ENCODE results near the gene LST1.

The LST1 gene

DNA sequence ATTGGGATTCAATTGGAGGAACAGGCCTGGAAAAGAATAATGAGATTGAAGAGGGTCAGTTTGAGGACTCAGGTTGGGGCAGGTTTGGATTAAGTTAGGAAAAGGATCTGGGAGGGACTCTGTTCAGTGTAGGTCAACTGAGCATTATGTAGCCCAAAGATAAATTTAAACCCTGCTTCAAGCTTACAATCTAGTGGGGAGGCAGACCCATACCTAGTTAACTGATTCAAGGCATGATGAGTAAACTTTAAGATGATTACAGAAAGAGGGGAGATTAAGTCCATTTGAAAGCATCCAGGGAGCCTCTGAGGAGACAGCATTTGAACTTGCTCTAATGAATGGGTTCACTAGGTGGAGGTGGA is 25.4 kb upstream of the LST1 start:
- DNase-seq: no peak

DNA sequence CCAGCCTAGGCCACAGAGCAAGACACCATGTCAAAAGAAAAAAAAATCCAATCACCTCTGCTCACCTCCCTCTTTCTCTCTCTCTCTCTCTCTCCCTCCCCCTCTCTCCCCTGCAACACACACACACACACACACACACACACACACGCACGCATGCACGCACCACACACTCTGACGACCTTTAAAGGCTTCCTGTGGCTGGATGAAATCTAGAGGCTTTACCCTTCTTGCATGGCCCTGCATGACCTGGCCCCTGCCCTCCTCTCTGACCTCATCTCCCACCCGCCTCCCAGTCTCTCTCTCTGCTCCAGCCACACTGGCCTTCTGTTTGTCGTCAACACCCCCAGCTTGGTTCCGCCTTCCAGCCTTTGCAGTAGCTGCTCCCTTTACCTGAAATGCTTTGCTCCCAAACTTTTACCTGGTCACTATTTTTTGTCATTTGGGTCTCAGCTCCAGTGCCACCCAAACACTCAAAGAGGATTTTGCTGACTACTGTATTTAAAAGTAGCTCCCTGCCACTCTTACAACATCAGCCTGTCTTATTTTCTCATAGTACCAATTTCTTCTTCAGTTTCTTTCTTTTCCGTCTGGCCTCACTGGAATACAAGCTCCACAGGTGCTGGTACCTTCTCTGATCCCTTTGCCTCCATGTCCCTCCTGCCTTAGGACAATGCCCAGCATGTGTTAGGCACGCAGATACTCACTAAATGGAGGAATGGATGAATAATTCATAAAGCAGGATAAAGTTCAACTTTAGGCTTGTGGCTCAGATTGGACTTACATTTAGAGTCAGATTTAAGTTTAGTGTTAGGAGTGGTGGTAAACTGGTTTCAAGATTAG is 18.3 kb upstream of the LST1 start:
- DNase-seq: peak; percentile 56

DNA sequence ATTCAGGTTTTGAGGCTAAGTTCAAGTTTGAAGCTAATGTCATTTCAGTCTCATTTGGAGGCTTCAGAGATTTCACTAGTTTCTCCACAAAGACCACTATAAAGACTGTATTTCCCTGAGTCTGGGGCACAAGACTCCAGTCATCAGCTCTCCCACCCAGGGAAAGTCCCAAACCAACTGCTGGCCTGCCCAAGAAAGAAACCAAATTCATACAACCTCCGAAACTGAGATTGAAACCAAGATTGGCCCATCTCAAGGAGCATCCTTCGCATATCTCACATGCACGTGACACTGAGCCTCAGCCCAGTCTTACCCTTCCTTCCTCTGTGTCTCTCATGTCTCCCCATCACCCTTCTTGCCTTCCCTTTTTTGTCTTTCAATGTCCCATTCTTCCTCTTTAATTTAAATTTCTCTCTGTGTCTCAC is 17.5 kb upstream of the LST1 start:
- peak; percentile 66 for DNase-seq

DNA sequence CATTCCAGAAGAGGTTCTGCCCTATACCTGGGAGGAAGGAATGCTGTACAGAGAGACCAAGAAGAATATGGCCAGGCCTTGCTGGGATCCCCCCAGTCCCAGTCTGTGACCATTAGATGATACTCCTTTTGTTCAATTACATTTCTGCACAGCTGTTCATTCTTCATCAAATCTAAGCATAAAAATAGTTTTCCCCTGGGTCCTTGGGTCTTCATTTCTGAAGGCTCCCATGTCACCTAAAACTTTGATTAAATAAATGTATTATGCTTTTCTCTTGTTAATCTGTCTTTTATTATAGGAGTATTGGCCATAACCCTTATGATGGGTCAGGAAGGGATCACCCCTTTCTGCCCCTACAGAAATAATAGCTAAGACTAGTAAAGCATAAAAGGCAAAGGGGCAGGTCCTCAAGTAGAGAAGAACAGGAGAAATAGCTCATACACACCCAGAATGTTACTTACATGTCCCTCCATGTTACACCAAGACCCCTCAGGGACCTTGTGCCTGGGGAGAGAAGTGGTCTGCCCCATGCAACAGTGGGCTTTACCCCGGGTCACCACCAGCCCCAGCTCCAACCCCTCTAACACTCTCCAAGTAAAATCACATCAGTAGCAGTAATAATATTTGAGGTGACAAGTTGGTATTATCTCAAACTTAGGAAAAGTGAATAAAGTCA is 16.1 kb upstream of the LST1 start:
- DNase-seq: no peak

DNA sequence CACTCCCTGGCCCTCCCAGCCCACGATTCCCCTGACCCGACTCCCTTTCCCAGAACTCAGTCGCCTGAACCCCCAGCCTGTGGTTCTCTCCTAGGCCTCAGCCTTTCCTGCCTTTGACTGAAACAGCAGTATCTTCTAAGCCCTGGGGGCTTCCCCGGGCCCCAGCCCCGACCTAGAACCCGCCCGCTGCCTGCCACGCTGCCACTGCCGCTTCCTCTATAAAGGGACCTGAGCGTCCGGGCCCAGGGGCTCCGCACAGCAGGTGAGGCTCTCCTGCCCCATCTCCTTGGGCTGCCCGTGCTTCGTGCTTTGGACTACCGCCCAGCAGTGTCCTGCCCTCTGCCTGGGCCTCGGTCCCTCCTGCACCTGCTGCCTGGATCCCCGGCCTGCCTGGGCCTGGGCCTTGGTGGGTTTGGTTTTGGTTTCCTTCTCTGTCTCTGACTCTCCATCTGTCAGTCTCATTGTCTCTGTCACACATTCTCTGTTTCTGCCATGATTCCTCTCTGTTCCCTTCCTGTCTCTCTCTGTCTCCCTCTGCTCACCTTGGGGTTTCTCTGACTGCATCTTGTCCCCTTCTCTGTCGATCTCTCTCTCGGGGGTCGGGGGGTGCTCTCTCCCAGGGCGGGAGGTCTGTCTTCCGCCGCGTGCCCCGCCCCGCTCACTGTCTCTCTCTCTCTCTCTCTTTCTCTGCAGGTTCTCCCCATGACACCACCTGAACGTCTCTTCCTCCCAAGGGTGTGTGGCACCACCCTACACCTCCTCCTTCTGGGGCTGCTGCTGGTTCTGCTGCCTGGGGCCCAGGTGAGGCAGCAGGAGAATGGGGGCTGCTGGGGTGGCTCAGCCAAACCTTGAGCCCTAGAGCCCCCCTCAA is 13.8 kb upstream of the LST1 start, which contains the start of gene LTA:
Gene LTA (plus strand): TSS at position 249 of the 871 bp plus-strand sequence. CDS start 454 bp downstream, at position 703.
- DNase-seq: peak; percentile 74

DNA sequence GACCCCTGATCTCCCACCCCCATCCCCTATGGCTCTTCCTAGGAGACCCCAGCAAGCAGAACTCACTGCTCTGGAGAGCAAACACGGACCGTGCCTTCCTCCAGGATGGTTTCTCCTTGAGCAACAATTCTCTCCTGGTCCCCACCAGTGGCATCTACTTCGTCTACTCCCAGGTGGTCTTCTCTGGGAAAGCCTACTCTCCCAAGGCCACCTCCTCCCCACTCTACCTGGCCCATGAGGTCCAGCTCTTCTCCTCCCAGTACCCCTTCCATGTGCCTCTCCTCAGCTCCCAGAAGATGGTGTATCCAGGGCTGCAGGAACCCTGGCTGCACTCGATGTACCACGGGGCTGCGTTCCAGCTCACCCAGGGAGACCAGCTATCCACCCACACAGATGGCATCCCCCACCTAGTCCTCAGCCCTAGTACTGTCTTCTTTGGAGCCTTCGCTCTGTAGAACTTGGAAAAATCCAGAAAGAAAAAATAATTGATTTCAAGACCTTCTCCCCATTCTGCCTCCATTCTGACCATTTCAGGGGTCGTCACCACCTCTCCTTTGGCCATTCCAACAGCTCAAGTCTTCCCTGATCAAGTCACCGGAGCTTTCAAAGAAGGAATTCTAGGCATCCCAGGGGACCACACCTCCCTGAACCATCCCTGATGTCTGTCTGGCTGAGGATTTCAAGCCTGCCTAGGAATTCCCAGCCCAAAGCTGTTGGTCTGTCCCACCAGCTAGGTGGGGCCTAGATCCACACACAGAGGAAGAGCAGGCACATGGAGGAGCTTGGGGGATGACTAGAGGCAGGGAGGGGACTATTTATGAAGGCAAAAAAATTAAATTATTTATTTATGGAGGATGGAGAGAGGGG is 12.6 kb upstream of the LST1 start:
- no peak for DNase-seq

DNA sequence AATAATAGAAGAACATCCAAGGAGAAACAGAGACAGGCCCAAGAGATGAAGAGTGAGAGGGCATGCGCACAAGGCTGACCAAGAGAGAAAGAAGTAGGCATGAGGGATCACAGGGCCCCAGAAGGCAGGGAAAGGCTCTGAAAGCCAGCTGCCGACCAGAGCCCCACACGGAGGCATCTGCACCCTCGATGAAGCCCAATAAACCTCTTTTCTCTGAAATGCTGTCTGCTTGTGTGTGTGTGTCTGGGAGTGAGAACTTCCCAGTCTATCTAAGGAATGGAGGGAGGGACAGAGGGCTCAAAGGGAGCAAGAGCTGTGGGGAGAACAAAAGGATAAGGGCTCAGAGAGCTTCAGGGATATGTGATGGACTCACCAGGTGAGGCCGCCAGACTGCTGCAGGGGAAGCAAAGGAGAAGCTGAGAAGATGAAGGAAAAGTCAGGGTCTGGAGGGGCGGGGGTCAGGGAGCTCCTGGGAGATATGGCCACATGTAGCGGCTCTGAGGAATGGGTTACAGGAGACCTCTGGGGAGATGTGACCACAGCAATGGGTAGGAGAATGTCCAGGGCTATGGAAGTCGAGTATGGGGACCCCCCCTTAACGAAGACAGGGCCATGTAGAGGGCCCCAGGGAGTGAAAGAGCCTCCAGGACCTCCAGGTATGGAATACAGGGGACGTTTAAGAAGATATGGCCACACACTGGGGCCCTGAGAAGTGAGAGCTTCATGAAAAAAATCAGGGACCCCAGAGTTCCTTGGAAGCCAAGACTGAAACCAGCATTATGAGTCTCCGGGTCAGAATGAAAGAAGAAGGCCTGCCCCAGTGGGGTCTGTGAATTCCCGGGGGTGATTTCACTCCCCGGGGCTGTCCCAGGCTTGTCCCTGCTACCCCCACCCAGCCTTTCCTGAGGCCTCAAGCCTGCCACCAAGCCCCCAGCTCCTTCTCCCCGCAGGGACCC is 11.7 kb upstream of the LST1 start:
- no peak for DNase-seq

DNA sequence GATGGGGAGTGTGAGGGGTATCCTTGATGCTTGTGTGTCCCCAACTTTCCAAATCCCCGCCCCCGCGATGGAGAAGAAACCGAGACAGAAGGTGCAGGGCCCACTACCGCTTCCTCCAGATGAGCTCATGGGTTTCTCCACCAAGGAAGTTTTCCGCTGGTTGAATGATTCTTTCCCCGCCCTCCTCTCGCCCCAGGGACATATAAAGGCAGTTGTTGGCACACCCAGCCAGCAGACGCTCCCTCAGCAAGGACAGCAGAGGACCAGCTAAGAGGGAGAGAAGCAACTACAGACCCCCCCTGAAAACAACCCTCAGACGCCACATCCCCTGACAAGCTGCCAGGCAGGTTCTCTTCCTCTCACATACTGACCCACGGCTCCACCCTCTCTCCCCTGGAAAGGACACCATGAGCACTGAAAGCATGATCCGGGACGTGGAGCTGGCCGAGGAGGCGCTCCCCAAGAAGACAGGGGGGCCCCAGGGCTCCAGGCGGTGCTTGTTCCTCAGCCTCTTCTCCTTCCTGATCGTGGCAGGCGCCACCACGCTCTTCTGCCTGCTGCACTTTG is 10.7 kb upstream of the LST1 start, which contains the start of gene TNF:
Gene TNF (plus strand): TSS at position 231 of the 567 bp plus-strand sequence. CDS start 177 bp downstream, at position 408.
- DNase-seq: peak; percentile 76

DNA sequence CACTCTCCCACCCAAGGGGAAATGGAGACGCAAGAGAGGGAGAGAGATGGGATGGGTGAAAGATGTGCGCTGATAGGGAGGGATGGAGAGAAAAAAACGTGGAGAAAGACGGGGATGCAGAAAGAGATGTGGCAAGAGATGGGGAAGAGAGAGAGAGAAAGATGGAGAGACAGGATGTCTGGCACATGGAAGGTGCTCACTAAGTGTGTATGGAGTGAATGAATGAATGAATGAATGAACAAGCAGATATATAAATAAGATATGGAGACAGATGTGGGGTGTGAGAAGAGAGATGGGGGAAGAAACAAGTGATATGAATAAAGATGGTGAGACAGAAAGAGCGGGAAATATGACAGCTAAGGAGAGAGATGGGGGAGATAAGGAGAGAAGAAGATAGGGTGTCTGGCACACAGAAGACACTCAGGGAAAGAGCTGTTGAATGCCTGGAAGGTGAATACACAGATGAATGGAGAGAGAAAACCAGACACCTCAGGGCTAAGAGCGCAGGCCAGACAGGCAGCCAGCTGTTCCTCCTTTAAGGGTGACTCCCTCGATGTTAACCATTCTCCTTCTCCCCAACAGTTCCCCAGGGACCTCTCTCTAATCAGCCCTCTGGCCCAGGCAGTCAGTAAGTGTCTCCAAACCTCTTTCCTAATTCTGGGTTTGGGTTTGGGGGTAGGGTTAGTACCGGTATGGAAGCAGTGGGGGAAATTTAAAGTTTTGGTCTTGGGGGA is 10.0 kb upstream of the LST1 start:
- no peak for DNase-seq

DNA sequence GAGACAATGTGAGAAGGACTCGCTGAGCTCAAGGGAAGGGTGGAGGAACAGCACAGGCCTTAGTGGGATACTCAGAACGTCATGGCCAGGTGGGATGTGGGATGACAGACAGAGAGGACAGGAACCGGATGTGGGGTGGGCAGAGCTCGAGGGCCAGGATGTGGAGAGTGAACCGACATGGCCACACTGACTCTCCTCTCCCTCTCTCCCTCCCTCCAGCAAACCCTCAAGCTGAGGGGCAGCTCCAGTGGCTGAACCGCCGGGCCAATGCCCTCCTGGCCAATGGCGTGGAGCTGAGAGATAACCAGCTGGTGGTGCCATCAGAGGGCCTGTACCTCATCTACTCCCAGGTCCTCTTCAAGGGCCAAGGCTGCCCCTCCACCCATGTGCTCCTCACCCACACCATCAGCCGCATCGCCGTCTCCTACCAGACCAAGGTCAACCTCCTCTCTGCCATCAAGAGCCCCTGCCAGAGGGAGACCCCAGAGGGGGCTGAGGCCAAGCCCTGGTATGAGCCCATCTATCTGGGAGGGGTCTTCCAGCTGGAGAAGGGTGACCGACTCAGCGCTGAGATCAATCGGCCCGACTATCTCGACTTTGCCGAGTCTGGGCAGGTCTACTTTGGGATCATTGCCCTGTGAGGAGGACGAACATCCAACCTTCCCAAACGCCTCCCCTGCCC is 9.0 kb upstream of the LST1 start:
- peak; percentile 59 for DNase-seq

DNA sequence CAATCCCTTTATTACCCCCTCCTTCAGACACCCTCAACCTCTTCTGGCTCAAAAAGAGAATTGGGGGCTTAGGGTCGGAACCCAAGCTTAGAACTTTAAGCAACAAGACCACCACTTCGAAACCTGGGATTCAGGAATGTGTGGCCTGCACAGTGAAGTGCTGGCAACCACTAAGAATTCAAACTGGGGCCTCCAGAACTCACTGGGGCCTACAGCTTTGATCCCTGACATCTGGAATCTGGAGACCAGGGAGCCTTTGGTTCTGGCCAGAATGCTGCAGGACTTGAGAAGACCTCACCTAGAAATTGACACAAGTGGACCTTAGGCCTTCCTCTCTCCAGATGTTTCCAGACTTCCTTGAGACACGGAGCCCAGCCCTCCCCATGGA is 8.5 kb upstream of the LST1 start:
- no peak for DNase-seq

DNA sequence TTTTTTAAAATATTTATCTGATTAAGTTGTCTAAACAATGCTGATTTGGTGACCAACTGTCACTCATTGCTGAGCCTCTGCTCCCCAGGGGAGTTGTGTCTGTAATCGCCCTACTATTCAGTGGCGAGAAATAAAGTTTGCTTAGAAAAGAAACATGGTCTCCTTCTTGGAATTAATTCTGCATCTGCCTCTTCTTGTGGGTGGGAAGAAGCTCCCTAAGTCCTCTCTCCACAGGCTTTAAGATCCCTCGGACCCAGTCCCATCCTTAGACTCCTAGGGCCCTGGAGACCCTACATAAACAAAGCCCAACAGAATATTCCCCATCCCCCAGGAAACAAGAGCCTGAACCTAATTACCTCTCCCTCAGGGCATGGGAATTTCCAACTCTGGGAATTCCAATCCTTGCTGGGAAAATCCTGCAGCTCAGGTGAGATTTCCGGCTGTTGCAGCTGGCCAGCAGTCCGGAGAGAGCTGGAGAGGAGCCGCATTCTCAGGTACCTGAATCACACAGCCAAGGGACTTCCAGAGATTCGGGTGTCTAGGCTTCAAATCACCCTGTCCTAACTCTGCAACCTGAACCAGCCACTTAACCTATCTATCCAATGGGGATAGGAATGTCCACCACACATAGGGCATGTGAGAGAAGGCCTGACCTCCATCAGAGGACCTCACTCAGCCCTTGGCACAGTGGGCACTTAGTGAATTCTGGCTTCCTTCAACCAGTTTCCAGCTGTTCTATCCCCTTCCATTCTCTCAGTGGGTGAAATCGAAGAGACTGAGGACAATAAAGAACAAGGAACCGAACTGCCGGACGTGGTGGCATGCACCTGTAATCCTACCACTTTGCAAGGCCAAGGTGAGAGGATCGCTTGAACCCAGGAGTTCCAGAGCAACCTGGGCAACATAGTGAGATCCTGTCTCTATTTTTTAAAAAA is 7.6 kb upstream of the LST1 start:
- no peak for DNase-seq

DNA sequence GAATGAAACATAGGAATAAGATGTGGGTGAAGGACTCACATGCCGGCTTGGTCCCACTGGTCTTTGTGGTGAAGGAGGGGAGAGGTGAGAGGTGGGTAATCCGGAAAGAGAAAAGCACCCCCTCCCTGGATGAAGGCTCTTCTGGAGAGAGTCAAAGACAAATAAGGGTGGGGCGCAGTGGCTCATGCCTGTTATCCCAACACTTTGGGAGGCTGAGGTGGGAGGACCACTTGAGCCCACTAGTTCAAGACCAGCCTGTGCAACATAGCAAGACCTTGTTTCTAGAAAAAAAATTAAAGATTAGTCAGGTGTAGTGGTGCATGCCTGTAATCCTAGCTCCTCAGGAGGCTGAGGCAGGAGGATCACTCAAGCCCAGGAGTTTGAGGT is 7.0 kb upstream of the LST1 start:
- no peak for DNase-seq

DNA sequence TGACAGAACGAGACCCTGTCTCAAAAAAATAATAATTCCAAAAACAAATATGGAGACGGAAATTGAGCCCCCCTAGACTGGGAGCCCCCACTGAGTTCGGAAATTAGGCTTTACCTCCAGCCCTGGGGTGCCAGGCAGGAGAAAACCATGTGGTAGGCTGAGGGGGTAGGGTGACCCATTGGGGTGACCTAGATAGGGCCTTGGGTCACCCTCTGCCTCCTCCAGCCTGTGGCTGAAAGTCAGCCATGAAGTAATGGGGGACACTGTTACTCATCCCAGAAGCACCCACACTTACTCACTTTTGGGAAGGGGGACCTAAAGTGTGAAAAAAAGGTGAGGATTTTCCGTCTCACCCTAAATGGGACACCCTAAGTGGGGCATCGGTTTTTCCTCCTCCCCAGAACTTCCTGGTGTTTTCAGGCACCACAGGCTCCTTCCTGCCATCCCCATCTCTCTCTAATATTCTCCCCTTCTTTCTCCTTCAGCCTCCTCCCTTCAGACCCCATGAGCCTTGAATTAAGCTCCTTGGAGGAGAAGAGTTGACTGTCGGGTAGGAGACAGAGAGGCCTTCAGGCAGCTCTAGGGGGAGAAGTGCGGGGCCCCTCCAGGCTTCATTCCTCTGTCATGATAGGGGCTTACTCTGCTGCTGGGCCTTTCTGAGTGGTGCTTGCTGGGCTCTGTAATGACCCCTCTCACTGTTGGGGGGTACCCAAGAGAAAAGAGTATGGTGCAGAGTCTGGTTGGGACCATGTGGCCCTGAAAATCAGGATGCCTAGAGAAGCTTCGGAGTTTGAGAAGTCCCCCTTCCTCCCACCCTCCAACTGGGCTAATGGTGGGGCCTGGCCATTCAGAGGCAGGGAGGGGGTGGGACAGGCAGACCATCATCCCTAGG is 6.3 kb upstream of the LST1 start:
- peak; percentile 23 for DNase-seq

DNA sequence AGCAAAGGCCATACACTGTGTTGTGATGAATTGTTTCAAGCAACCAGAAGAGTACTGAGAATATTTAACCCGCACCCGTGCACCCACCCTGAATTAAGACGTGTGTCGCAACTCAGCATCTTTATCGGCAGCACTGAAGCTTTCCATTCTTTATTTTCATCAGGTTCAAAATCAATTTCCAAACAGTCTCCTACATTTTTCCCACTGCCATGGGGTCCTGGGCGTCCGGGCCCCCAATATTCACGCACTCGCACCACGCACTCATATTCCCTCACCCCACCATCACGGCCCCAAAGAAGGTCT is 5.7 kb upstream of the LST1 start:
- DNase-seq: no peak

DNA sequence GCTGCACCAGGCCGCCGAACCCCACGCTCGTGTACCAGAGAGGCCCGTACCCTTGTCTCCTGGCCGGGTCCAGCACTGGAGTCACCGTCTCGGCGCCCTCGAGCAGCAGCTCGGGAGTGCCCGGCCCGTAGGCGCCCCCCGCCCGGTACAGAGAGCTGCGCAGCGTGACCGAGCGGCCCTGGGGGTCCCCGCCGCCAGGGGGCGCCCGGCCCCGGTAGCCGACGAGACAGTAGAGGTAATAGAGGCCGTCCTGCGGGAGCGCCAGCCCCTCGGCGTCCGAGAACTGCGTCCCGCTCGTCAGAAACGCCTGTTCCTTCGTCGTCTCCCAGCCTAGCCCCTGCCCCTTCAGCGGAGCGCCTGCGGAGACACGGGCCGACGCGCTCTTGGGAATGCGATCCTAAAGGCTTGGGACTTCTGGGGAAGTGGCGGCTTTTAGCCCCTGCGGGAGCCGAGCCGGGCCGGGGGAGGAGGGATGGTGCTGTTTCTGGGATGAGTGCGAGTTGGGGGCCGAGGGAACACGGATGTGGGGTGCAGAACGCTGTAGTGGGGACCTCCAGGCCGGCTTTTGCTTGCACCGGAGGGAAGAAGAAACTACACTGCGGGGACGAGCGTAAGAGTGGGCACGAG is 5.2 kb upstream of the LST1 start:
- peak; percentile 93 for DNase-seq
